GM12864 (cell line): ENCODE results near the gene ZFAND3.
"Not testable (repeated sequence)": the region's sequence is repeated elsewhere in the genome, so short reads cannot be mapped to it uniquely, and the experiment has no call there.

Source experiments
- DNase-seq: peaks from one replicate; pipeline ENCODE4 v3.0.0-alpha.2; 2011; ENCODE audit warnings: low read depth
- H3K4me3 ChIP-seq: 2 replicates; pipeline ENCODE4 v1.5.1; 2011; ENCODE audit warnings: mild to moderate bottlenecking, low read depth, low read length, control low read depth
- CTCF ChIP-seq: IDR thresholded peaks from 2 replicates; pipeline ENCODE4 v1.5.1; 2011; ENCODE audit warnings: low read depth, mild to moderate bottlenecking, moderate library complexity, low read length, control low read depth, inconsistent platforms; ENCODE audit errors: missing control alignments

ZFAND3 gene

DNA sequence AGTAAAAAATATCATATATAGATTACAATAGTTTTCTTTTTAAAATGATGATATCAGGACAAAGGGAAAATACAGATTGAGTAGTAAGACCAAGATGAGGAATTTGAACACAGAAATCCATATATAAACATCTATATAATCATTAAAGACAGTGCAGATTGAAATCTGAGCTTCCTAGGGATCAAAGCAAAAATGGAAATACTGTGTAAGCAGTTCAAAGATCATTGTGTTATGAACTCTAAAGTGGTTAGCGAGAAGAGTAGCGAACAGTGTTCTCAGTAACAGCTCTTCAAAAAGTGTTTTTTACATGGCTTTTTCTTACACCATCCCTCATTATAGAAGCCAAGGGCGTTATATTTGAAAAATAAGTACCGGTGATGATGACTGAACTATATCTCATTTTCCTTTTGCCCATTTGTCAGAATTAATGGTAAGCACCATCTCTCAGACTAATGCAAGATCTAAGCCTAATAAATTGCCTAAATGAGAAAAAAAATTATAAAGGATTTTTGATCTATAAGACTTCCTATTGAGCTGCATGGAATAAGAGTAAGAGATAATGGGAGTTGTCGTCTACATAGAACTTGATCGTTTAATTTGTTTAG lies 226.3 kb downstream of the ZFAND3 start:
- no peak overlapping the region for H3K4me3 ChIP-seq
- no peak for TF ChIP-seq CTCF
- no peak for DNase-seq

- no peak for TF ChIP-seq CTCF
- DNase-seq, result no peak
- no peak overlapping the region for H3K4me3 ChIP-seq
These were observed 228.0 kb downstream of the ZFAND3 start for GRCh38 chr6:38047562-38047961.

GRCh38 chr6:38049861-38050397 lies 230.4 kb downstream of the ZFAND3 start:
- not testable (repeated sequence) for DNase-seq, H3K4me3 ChIP-seq

- no peak overlapping the region for H3K4me3 ChIP-seq
- no peak for DNase-seq
- no peak for TF ChIP-seq CTCF
These were observed 232.4 kb downstream of the ZFAND3 start for GRCh38 chr6:38051819-38052434.

- TF ChIP-seq CTCF, result no peak
- H3K4me3 ChIP-seq, result no peak overlapping the region
- no peak for DNase-seq
These were observed 235.1 kb downstream of the ZFAND3 start for GRCh38 chr6:38054527-38055202.

DNA sequence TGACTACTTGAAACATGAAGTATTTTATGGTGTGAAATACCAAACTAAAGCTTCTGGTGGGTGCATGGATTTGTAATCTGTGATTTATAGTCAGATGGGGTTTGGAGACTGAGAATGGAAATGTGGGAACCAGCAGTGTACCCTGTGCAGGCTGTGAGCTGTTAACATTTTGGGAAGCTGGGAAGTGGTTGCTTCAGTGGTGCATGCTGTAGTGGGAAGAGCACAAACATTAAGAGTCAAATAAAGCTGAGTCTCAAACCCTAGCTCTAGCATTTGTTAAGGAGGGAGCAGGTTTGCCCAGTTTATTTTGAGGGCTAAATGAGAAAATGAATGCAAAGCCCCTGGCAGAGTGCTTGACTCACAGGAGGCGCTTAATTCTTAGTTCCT lies 235.7 kb downstream of the ZFAND3 start:
- no peak for DNase-seq
- H3K4me3 ChIP-seq, result no peak overlapping the region
- no peak for TF ChIP-seq CTCF

- TF ChIP-seq CTCF, result no peak
- no peak for DNase-seq
- H3K4me3 ChIP-seq, result no peak overlapping the region
These were observed 236.8 kb downstream of the ZFAND3 start for GRCh38 chr6:38056361-38056760.
